Pons (tissue), 1 donor: Measurements from ENCODE around the gene PPP2R2C.

Experiments
- DNase-seq: peaks from one replicate; pipeline ENCODE4 v3.0.0-alpha.2; 2016; ENCODE audit warnings: low spot score

Gene PPP2R2C

DNA sequence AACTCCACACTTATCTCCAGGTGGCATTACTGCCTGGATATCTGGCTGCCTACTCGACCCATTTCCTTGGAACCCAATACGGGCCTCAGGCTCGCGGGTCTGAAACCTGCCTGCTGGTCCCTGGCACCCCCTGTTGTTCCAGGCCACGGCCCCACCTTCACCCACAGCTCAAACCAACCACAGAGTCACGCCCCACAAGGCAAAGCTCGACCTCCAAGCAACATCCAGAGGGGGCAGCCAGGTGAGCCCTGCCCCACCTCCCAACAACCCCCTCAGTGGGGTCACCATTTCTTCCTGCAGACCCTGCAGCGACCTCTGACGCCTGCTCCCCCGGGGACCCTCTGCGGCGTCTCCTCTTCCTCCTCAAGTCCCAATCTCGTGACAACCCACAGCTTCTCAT, 126.5 kb downstream of the PPP2R2C start:
- no peak for DNase-seq

DNA sequence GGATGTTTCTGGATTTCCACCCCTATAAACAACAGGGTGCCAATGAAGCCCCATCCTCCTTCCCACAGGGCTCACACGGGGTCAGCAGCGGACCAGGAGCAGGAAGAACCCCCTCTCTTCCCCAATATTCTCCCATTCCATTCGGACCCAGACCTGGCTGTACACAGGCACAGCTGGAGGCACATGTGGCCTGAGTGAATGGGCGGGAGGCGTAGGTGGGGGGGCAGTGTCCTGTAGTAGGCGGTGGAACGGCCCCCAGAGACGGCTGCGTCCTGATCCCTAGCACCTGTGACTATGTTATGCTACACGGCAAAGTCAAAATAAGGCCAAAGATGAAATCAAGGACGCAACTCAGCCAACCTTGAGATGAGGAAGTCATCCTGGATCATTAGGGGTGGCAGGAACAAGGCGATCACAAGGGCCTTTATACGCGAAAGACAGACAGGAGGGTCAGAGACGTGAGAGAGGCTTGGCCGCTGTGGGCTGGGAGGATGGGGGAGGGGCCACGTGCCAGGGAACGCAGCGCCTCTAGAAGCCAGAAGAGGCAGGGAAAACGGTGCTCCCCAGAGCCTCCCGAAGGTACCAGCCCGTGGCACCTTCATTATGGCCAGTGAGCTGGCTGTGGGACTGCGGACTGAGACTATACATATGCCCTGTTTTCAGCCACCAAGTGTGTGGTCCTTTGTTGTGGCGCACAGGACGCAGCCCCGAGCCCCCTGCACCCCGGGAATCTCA, 127.2 kb downstream of the PPP2R2C start:
- DNase-seq: no peak

DNA sequence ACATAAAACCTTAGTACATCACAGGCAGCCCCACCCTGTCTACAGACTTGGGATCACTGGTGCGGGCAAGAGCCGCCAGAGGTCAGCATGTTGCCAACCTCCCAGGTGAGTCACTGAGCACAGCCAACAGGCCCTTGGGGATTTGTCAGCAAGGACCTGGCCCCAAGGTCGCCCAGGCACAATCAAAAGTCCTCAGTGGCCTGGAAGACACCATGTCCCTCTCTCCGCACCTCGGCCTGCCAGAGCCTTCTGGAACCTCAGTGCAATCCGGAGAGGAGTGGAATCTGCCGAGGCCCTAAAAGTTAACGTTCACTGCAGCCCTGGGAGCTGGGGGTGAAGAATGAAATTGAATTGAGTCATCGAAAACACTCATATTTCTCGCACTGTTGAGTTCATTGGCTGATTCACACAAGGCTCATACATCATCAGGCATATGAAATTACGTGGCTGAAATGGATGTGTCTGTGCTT, 128.4 kb downstream of the PPP2R2C start:
- DNase-seq: no peak

DNA sequence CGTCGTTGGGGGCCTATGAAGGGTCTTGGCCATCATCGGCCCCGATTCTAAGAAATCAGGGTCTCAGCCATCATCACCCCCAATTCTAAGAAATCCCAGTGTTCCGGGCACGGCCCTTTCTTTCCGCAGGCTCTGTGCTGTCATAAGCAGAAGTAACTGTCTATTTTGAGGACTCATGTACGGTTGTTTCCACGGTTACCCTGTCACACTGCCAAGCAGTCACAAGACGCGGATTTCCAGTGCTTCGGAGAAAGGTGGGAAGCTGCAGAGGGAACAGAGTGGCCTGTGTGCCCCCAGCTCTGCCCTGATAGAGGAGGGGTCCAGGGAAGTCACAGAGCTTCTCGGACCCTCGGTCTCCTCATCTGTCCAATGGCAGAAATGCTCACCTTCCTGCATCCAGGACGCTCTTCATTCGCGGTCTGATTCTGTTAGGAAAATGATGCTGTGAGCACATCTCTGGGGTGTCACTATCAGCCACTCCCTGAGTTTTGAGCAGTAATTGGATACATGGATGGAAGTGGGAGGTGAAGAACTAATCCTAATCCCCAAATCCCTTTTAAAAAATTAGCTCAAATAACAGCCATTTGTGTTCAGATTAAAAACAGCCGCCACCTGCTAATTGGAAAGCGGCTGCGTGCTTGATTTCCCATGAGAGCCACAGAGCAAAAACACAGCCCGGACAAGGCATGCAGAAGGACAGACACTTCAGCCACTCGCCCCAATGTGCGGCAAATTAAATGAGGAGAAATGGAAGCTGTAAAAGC, 129.7 kb downstream of the PPP2R2C start:
- DNase-seq: peak; percentile 51

GRCh38 chr4:6341696-6342095, 130.7 kb downstream of the PPP2R2C start:
- DNase-seq: peak; percentile 66

GRCh38 chr4:6340446-6341015, 131.9 kb downstream of the PPP2R2C start:
- DNase-seq: no peak

- DNase-seq: no peak
Measured at GRCh38 chr4:6339818-6340445, 132.5 kb downstream of the PPP2R2C start.

GRCh38 chr4:6338951-6339817, 133.2 kb downstream of the PPP2R2C start:
- no peak for DNase-seq

- DNase-seq: no peak
Measured at GRCh38 chr4:6338175-6338950, 134.1 kb downstream of the PPP2R2C start.

GRCh38 chr4:6337331-6337935, 135.0 kb downstream of the PPP2R2C start:
- no peak for DNase-seq

- no peak for DNase-seq
Measured at GRCh38 chr4:6336166-6336565, 136.2 kb downstream of the PPP2R2C start.

- DNase-seq: no peak
Measured at GRCh38 chr4:6335040-6335590, 137.3 kb downstream of the PPP2R2C start.

GRCh38 chr4:6334203-6334887, 138.1 kb downstream of the PPP2R2C start:
- DNase-seq: no peak

- no peak for DNase-seq
Measured at GRCh38 chr4:6333301-6334202, 138.9 kb downstream of the PPP2R2C start.

- DNase-seq: no peak
Measured at GRCh38 chr4:6332669-6333050, 139.8 kb downstream of the PPP2R2C start.

DNA sequence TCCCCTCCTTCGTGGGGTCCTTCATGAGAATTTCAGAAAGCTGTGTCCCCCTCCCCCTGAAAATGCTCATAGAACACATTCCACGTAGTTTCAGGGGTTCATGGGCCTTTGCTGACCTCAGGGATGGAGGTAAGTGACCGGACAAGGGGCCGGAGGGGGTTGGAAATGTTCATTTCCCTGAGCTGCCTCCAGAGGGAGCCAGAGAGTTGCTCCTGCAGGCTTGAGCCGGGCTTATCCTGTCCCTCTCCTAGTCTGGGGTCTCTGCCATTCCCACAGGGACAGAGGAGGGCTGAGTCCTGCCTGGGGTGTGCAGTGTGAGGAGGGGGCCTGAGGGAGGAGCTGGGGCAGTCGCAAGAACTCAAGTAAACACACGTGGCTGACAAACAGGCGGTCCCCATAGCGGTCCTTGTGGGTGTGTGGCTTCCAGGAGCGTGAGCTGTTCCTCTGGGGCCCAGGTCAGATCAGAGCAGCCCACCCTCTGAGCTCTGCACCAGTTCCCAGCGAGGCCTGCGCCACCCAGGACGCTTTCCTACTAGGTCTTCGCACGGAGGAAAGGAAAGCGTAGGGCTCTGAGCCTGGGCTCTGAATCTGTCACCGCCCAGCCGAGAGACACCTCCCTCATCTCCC, 140.3 kb downstream of the PPP2R2C start:
- DNase-seq: peak; percentile 20

GRCh38 chr4:6331468-6331867, 140.9 kb downstream of the PPP2R2C start:
- DNase-seq: no peak

GRCh38 chr4:6331018-6331417, 141.4 kb downstream of the PPP2R2C start:
- no peak for DNase-seq
